DND-41 (cell line): ENCODE data around the gene IRS2.

ENCODE experiments used
- CTCF ChIP-seq: IDR thresholded peaks from 2 replicates; pipeline ENCODE4 v1.5.1; 2012; ENCODE audit warnings: borderline replicate concordance, low read length, moderate library complexity, mild to moderate bottlenecking; ENCODE audit not compliant: poor library complexity, severe bottlenecking; ENCODE audit errors: extremely low read depth
- EZH2 ChIP-seq: IDR thresholded peaks from 3 replicates; pipeline ENCODE4 v1.6.1; 2012; ENCODE audit warnings: borderline replicate concordance, low read depth, mild to moderate bottlenecking, moderate library complexity, low read length, inconsistent platforms; ENCODE audit not compliant: severe bottlenecking

GRCh38 chr13:109740121-109740520 is 46.3 kb downstream of the IRS2 start:
- TF ChIP-seq CTCF (no peak), EZH2 (no peak)
